H9 (cell line): ENCODE results near the gene RNASE8. TPM values are rescaled to one million over a fixed set of nuclear protein-coding genes. Genes with fewer than 3 reads are reported as not detected.

Source experiments
- DNase-seq: peaks from one replicate; pipeline ENCODE4 v3.0.0-alpha.2; 2017
- H2AFZ ChIP-seq: one replicate; pipeline ENCODE4 v1.6.1; 2013; ENCODE audit warnings: mild to moderate bottlenecking, low read length, control low read depth, moderate library complexity
- H2AK5ac ChIP-seq: 2 replicates; pipeline ENCODE4 v1.6.1; 2013; ENCODE audit warnings: low read length, control low read depth, mixed read lengths; ENCODE audit not compliant: insufficient read length
- H2BK120ac ChIP-seq: one replicate; pipeline ENCODE4 v1.6.1; 2013; ENCODE audit warnings: low read depth, mild to moderate bottlenecking, low read length, control low read depth, inconsistent platforms; ENCODE audit not compliant: poor library complexity, severe bottlenecking
- H2BK12ac ChIP-seq: 2 replicates; pipeline ENCODE4 v1.6.1; 2013; ENCODE audit warnings: low read length, control low read depth, mixed read lengths, low read depth; ENCODE audit not compliant: insufficient read length
- H2BK15ac ChIP-seq: 2 replicates; pipeline ENCODE4 v1.6.1; 2013; ENCODE audit warnings: low read depth, low read length, control low read depth
- H2BK20ac ChIP-seq: one replicate; pipeline ENCODE4 v1.6.1; 2013; ENCODE audit warnings: low read depth, mild to moderate bottlenecking, low read length, control low read depth, inconsistent platforms; ENCODE audit not compliant: poor library complexity, severe bottlenecking
- H2BK5ac ChIP-seq: 2 replicates; pipeline ENCODE4 v1.6.1; 2013; ENCODE audit warnings: low read length, control low read depth, mixed read lengths; ENCODE audit not compliant: insufficient read length
- H3K14ac ChIP-seq: 2 replicates; pipeline ENCODE4 v1.6.1; 2013; ENCODE audit warnings: low read length, control low read depth; ENCODE audit not compliant: insufficient read depth
- H3K18ac ChIP-seq: 2 replicates; pipeline ENCODE4 v1.6.1; 2013; ENCODE audit warnings: low read depth, mild to moderate bottlenecking, mixed read lengths, low read length, control low read depth; ENCODE audit not compliant: insufficient read length
- H3K23ac ChIP-seq: 2 replicates; pipeline ENCODE4 v1.6.1; 2013; ENCODE audit warnings: low read length, control low read depth, mixed read lengths, low read depth; ENCODE audit not compliant: insufficient read length
- H3K23me2 ChIP-seq: 2 replicates; pipeline ENCODE4 v1.6.1; 2013; ENCODE audit warnings: low read depth, mild to moderate bottlenecking, mixed read lengths, low read length, control low read depth; ENCODE audit not compliant: insufficient read length, poor library complexity, severe bottlenecking
- H3K27ac ChIP-seq: 2 replicates; pipeline ENCODE4 v1.5.1; 2013; ENCODE audit warnings: low read length, control low read depth, mixed read lengths, low read depth; ENCODE audit not compliant: insufficient read length
- H3K27me3 ChIP-seq: 2 replicates; pipeline ENCODE4 v1.6.1; 2013; ENCODE audit warnings: low read length, control low read depth, inconsistent platforms; ENCODE audit not compliant: insufficient read depth
- H3K4ac ChIP-seq: 2 replicates; pipeline ENCODE4 v1.6.1; 2013; ENCODE audit warnings: low read depth, mild to moderate bottlenecking, control low read depth, inconsistent platforms, low read length, moderate library complexity
- H3K4me1 ChIP-seq: 2 replicates; pipeline ENCODE4 v1.6.1; 2013; ENCODE audit warnings: low read length, control low read depth, inconsistent platforms; ENCODE audit not compliant: insufficient read depth
- H3K4me2 ChIP-seq: 2 replicates; pipeline ENCODE4 v1.6.1; 2013; ENCODE audit warnings: low read length, control low read depth, mixed read lengths; ENCODE audit not compliant: insufficient read length, insufficient read depth
- H3K56ac ChIP-seq: 2 replicates; pipeline ENCODE4 v1.6.1; 2013; ENCODE audit warnings: low read depth, mild to moderate bottlenecking, mixed read lengths, low read length, control low read depth; ENCODE audit not compliant: insufficient read length
- H3K79me1 ChIP-seq: 2 replicates; pipeline ENCODE4 v1.6.1; 2013; ENCODE audit warnings: low read depth, mild to moderate bottlenecking, moderate library complexity, low read length, control low read depth, inconsistent platforms; ENCODE audit not compliant: insufficient read depth, poor library complexity, severe bottlenecking
- H3K79me2 ChIP-seq: 2 replicates; pipeline ENCODE4 v1.6.1; 2013; ENCODE audit warnings: low read length, control low read depth, inconsistent platforms; ENCODE audit not compliant: insufficient read depth
- H3K9ac ChIP-seq: 2 replicates; pipeline ENCODE4 v1.6.1; 2013; ENCODE audit warnings: low read length, control low read depth, mixed read lengths; ENCODE audit not compliant: insufficient read length; ENCODE audit errors: extremely low read depth
- H3K9me3 ChIP-seq: one replicate; pipeline ENCODE4 v1.6.1; 2013; ENCODE audit warnings: low read depth, low read length, inconsistent platforms; ENCODE audit not compliant: control insufficient read depth
- H3T11ph ChIP-seq: one replicate; pipeline ENCODE4 v1.6.1; 2013; ENCODE audit warnings: mild to moderate bottlenecking, low read length, control low read depth, inconsistent platforms
- H4K20me1 ChIP-seq: one replicate; pipeline ENCODE4 v1.6.1; 2013; ENCODE audit not compliant: control insufficient read depth, insufficient read length, insufficient read depth
- H4K5ac ChIP-seq: 2 replicates; pipeline ENCODE4 v1.6.1; 2013; ENCODE audit warnings: low read depth, mild to moderate bottlenecking, mixed read lengths, low read length, control low read depth; ENCODE audit not compliant: insufficient read length
- H4K8ac ChIP-seq: replicated peaks from 2 replicates; pipeline ENCODE4 v1.6.1; 2013; ENCODE audit warnings: low read length, control low read depth, mixed read lengths, low read depth; ENCODE audit not compliant: insufficient read length
- H4K91ac ChIP-seq: 2 replicates; pipeline ENCODE4 v1.6.1; 2013; ENCODE audit warnings: low read depth, mild to moderate bottlenecking, moderate library complexity, mixed read lengths, low read length, control low read depth; ENCODE audit not compliant: insufficient read length
- H3K27ac Mint-ChIP-seq, 3 experiments: 2 replicates in 2 of 3; 3 replicates in 1 of 3; pipeline ENCODE4 v1.8.0; 2020 to 2021; ENCODE audit warnings: mixed read lengths in 3 of 3, mild to moderate bottlenecking in 1 of 3, moderate library complexity in 1 of 3
- H3K27me3 Mint-ChIP-seq: 2 replicates; pipeline ENCODE4 v1.8.0; 2021; ENCODE audit warnings: low read depth, mild to moderate bottlenecking, moderate library complexity, mixed read lengths
- H3K36me3 Mint-ChIP-seq, 3 experiments: 2 replicates in 2 of 3; 3 replicates in 1 of 3; pipeline ENCODE4 v1.8.0; 2020 to 2021; ENCODE audit warnings: low read depth in 3 of 3, mixed read lengths in 3 of 3; ENCODE audit not compliant: insufficient read depth in 1 of 3
- H3K4me1 Mint-ChIP-seq, 2 experiments: 2 replicates each; pipeline ENCODE4 v1.8.0; 2020; ENCODE audit warnings: mixed read lengths in 2 of 2
- H3K4me3 Mint-ChIP-seq, 2 experiments: 2 replicates in 1 of 2; 3 replicates in 1 of 2; pipeline ENCODE4 v1.8.0; 2020 to 2021; ENCODE audit warnings: mild to moderate bottlenecking in 2 of 2, mixed read lengths in 2 of 2, moderate library complexity in 1 of 2
- H3K9me3 Mint-ChIP-seq, 2 experiments: 2 replicates in 1 of 2; 3 replicates in 1 of 2; pipeline ENCODE4 v1.8.0; 2020; ENCODE audit warnings: mild to moderate bottlenecking in 2 of 2, mixed read lengths in 2 of 2, moderate library complexity in 1 of 2
- WGBS: extraction: QIAGEN DNeasy Blood & Tissue Kit; methylation state at CpG from one replicate; pipeline ENCODE4 v1.1.7; 2013; ENCODE audit warnings: missing lambda C conversion rate, low lambda C conversion rate, mixed read lengths; ENCODE audit not compliant: insufficient read length; ENCODE audit errors: extremely low coverage; 5-methylcytosine and 5-hydroxymethylcytosine counted together
- total RNA-seq: library from RNA; stranded (reverse); gene quantifications from 2 replicates; pipeline ENCODE4 v1.2.1, GENCODE V29; 2021
- TF ChIP-seq, protein P1 (sequence below): fragments of 200-600 bp; sonication (generic); conservative IDR thresholded peaks from 3 replicates; pipeline ENCODE4 v1.8.0; 2021; ENCODE audit warnings: antibody characterized with exemption, mild to moderate bottlenecking

The RNASE8 gene
- total RNA-seq, 1 experiment from 2014 or later = not detected

DNA sequence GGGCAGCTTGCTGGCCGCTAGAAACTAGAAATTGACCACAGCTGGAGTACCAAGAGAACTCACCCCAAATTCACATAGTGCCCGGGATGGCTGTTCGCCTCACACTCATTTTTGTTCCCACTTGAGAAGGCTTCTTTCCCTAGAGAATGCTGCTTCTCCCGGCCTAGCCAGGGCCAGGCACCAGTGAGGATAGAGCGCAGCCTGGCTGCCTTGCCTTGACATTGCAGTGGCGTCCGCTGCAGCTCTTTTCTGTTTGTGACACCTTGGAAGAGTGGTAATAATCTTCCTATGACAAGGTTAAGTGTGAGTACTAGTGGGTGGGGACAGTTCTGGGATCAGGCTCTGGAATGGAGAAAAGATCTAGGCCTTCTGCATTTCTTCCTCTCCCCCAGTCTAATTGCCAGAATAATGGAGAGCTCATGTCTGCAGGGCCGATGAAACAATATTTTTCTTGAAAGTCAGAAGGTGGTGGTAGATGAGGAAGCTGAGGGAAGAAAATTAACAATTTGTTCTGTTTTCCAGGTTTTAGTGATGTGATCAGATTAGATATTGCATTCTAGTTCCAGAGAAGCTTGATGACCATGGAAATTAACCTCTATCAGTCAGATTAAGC is 46.9 kb downstream of the RNASE8 start:
- no peak overlapping the region for H4K8ac ChIP-seq
- H3K9ac ChIP-seq = peak overlapping the region; percentile 97
- no peaks in the 10 kb centered on the region for H3K79me1 ChIP-seq
- no peaks in the 10 kb centered on the region for H3K9me3 Mint-ChIP-seq
- no peak overlapping the region for H2BK120ac ChIP-seq
- TF ChIP-seq, protein P1, sequence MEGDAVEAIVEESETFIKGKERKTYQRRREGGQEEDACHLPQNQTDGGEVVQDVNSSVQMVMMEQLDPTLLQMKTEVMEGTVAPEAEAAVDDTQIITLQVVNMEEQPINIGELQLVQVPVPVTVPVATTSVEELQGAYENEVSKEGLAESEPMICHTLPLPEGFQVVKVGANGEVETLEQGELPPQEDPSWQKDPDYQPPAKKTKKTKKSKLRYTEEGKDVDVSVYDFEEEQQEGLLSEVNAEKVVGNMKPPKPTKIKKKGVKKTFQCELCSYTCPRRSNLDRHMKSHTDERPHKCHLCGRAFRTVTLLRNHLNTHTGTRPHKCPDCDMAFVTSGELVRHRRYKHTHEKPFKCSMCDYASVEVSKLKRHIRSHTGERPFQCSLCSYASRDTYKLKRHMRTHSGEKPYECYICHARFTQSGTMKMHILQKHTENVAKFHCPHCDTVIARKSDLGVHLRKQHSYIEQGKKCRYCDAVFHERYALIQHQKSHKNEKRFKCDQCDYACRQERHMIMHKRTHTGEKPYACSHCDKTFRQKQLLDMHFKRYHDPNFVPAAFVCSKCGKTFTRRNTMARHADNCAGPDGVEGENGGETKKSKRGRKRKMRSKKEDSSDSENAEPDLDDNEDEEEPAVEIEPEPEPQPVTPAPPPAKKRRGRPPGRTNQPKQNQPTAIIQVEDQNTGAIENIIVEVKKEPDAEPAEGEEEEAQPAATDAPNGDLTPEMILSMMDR = peak; percentile 95
- H2AFZ ChIP-seq = no peak overlapping the region
- peaks cover 63 to 73% of the 10 kb centered on the region in 2 experiments for H3K4me1 Mint-ChIP-seq
- no peak overlapping the region for H4K5ac ChIP-seq
- no peak overlapping the region for H3K23ac ChIP-seq
- H3K4ac ChIP-seq = no peak overlapping the region
- H4K20me1 ChIP-seq = peaks cover 3% of the 10 kb centered on the region
- peak overlapping the region; percentile 95 for H3K18ac ChIP-seq
- no peak overlapping the region for H2AK5ac ChIP-seq
- H3K9me3 ChIP-seq = no peaks in the 10 kb centered on the region
- 0 out of 7 replicates have a peak, but pooled peaks cover 0 to 3% (median 0%) of the 10 kb centered on the region in 3 experiments for H3K36me3 Mint-ChIP-seq
- no peak overlapping the region for H2BK12ac ChIP-seq
- peak overlapping the region; percentile 71 for H4K91ac ChIP-seq
- H3K27ac Mint-ChIP-seq = peak overlapping the region; percentile 87 to 98 (median 98)
- peak overlapping the region; percentile 89 for H3K4me2 ChIP-seq
- H3K4me1 ChIP-seq = peaks cover 14% of the 10 kb centered on the region; the same call in 1 of the 2 replicates
- peak; percentile 79 for DNase-seq
- H3K79me2 ChIP-seq = no peaks in the 10 kb centered on the region; the same call in 1 of the 2 replicates
- no CpG with 5 or more reads among the region's 8 CpGs for WGBS
- H2BK5ac ChIP-seq = peak overlapping the region; percentile 47
- H3K23me2 ChIP-seq = peaks cover 18% of the 10 kb centered on the region
- H2BK15ac ChIP-seq = no peak overlapping the region
- H3K27ac ChIP-seq = peak overlapping the region; percentile 73
- peak overlapping the region; percentile 96 for H3K14ac ChIP-seq
- no peak overlapping the region for H2BK20ac ChIP-seq
- H3K4me3 Mint-ChIP-seq = peak overlapping the region; percentile 83 to 99
- no peaks in the 10 kb centered on the region for H3K27me3 ChIP-seq
- H3K56ac ChIP-seq = no peak overlapping the region
- no peak overlapping the region for H3T11ph ChIP-seq
- H3K27me3 Mint-ChIP-seq = no peaks in the 10 kb centered on the region; the same call in 1 of the 2 replicates
